HG02623 (cell line): ENCODE results near the gene EEFSEC.

Experiments used
- ATAC-seq: cut with Tn5 transposase; IDR thresholded peaks from one replicate; pipeline ENCODE4 v1.9.1; 2021; ENCODE audit warnings: moderate library complexity; ENCODE audit not compliant: unreplicated experiment

EEFSEC gene

GRCh38 chr3:128269796-128270195 is 116.5 kb downstream of the EEFSEC start:
- no peak for ATAC-seq

GRCh38 chr3:128270559-128271492 is 117.5 kb downstream of the EEFSEC start:
- no peak for ATAC-seq

- ATAC-seq, result no peak
Measured at GRCh38 chr3:128271536-128272332, 118.5 kb downstream of the EEFSEC start.

- ATAC-seq, result no peak
Measured at GRCh38 chr3:128273109-128273840, 120.0 kb downstream of the EEFSEC start.

GRCh38 chr3:128273841-128274573 is 120.7 kb downstream of the EEFSEC start:
- ATAC-seq, result no peak

- ATAC-seq, result no peak
Measured at GRCh38 chr3:128274837-128275236, 121.6 kb downstream of the EEFSEC start.

GRCh38 chr3:128275316-128276145 is 122.2 kb downstream of the EEFSEC start:
- ATAC-seq, result no peak

- no peak for ATAC-seq
Measured at GRCh38 chr3:128276146-128276435, 122.8 kb downstream of the EEFSEC start.

- ATAC-seq, result no peak
Measured at GRCh38 chr3:128276577-128277183, 123.4 kb downstream of the EEFSEC start.

- ATAC-seq, result no peak
Measured at GRCh38 chr3:128277378-128278069, 124.2 kb downstream of the EEFSEC start.

GRCh38 chr3:128278130-128278529 is 124.8 kb downstream of the EEFSEC start:
- no peak for ATAC-seq

GRCh38 chr3:128278761-128279600 is 125.7 kb downstream of the EEFSEC start:
- no peak for ATAC-seq

- ATAC-seq, result no peak
Measured at GRCh38 chr3:128279601-128279880, 126.3 kb downstream of the EEFSEC start.

GRCh38 chr3:128280481-128281052 is 127.3 kb downstream of the EEFSEC start:
- no peak for ATAC-seq

- no peak for ATAC-seq
Measured at GRCh38 chr3:128281056-128281455, 127.8 kb downstream of the EEFSEC start.

- no peak for ATAC-seq
Measured at GRCh38 chr3:128281461-128282367, 128.4 kb downstream of the EEFSEC start.
